IPS-15b (cell line): Measurements from ENCODE around the gene RAET1G.
"Not testable (repeated sequence)": the region's sequence is repeated elsewhere in the genome, so short reads cannot be mapped to it uniquely, and the experiment has no call there.

Experiments
- H3K27me3 ChIP-seq: one replicate; pipeline ENCODE4 v1.6.1; 2013; ENCODE audit warnings: low read length; ENCODE audit not compliant: control insufficient read depth, insufficient read depth
- H3K36me3 ChIP-seq: one replicate; pipeline ENCODE4 v1.6.1; 2013; ENCODE audit warnings: low read length; ENCODE audit not compliant: control insufficient read depth, insufficient read depth
- H3K4me1 ChIP-seq: one replicate; pipeline ENCODE4 v1.6.1; 2013; ENCODE audit warnings: mild to moderate bottlenecking, low read length; ENCODE audit not compliant: control insufficient read depth, insufficient read depth
- H3K4me3 ChIP-seq: one replicate; pipeline ENCODE4 v1.5.1; 2013; ENCODE audit warnings: low read depth, low read length
- H3K9ac ChIP-seq: one replicate; pipeline ENCODE4 v1.6.1; 2013; ENCODE audit warnings: low read depth, mild to moderate bottlenecking, low read length
- H3K9me3 ChIP-seq: one replicate; pipeline ENCODE4 v1.6.1; 2013; ENCODE audit warnings: mild to moderate bottlenecking, low read length; ENCODE audit not compliant: control insufficient read depth, insufficient read depth

The RAET1G gene

GRCh38 chr6:149896491-149896890, 26.4 kb downstream of the RAET1G start:
- no peaks in the 10 kb centered on the region for H3K36me3 ChIP-seq
- no peak overlapping the region for H3K9ac ChIP-seq
- H3K9me3 ChIP-seq, result no peaks in the 10 kb centered on the region
- no peak overlapping the region for H3K4me3 ChIP-seq
- peaks cover 2% of the 10 kb centered on the region for H3K4me1 ChIP-seq
- H3K27me3 ChIP-seq, result no peaks in the 10 kb centered on the region

GRCh38 chr6:149895833-149896271, 27.1 kb downstream of the RAET1G start:
- Histone ChIP-seq H3K4me1 (peaks cover 2% of the 10 kb centered on the region), H3K27me3 (no peaks in the 10 kb centered on the region), H3K4me3 (no peak overlapping the region), H3K9me3 (no peaks in the 10 kb centered on the region), H3K36me3 (no peaks in the 10 kb centered on the region), H3K9ac (no peak overlapping the region)

- H3K4me1 ChIP-seq, result peaks cover 2% of the 10 kb centered on the region
- no peaks in the 10 kb centered on the region for H3K27me3 ChIP-seq
- no peak overlapping the region for H3K9ac ChIP-seq
These were observed 27.8 kb downstream of the RAET1G start for GRCh38 chr6:149895048-149895590.

GRCh38 chr6:149891864-149892263, 31.1 kb downstream of the RAET1G start:
- not testable (repeated sequence) for H3K4me3 ChIP-seq, H3K36me3 ChIP-seq, H3K9ac ChIP-seq, H3K9me3 ChIP-seq, H3K4me1 ChIP-seq, H3K27me3 ChIP-seq

More at GRCh38 chr6:149895048-149895590, 27.8 kb downstream of the RAET1G start:
- Histone ChIP-seq H3K36me3 (no peaks in the 10 kb centered on the region), H3K4me3 (no peak overlapping the region), H3K9me3 (no peaks in the 10 kb centered on the region)

GRCh38 chr6:149891259-149891658, 31.7 kb downstream of the RAET1G start:
- no peaks in the 10 kb centered on the region for H3K27me3 ChIP-seq
- H3K4me1 ChIP-seq, result peaks cover 2% of the 10 kb centered on the region
- H3K36me3 ChIP-seq, result no peaks in the 10 kb centered on the region
- no peak overlapping the region for H3K9ac ChIP-seq
- no peaks in the 10 kb centered on the region for H3K9me3 ChIP-seq
- H3K4me3 ChIP-seq, result no peak overlapping the region

- peaks cover 2% of the 10 kb centered on the region for H3K4me1 ChIP-seq
- H3K27me3 ChIP-seq, result peaks cover under 1% of the 10 kb centered on the region
- H3K4me3 ChIP-seq, result no peak overlapping the region
- H3K9me3 ChIP-seq, result no peaks in the 10 kb centered on the region
- no peak overlapping the region for H3K9ac ChIP-seq
- H3K36me3 ChIP-seq, result no peaks in the 10 kb centered on the region
These were observed 32.3 kb downstream of the RAET1G start for GRCh38 chr6:149890629-149891045.

- Histone ChIP-seq H3K4me3 (no peak overlapping the region), H3K4me1 (no peaks in the 10 kb centered on the region), H3K9me3 (no peaks in the 10 kb centered on the region), H3K36me3 (no peaks in the 10 kb centered on the region), H3K27me3 (peaks cover 11% of the 10 kb centered on the region), H3K9ac (no peak overlapping the region)
These were observed 33.6 kb downstream of the RAET1G start for GRCh38 chr6:149889326-149889725.

- Histone ChIP-seq H3K27me3 (peaks cover 16% of the 10 kb centered on the region), H3K4me3 (no peak overlapping the region), H3K4me1 (no peaks in the 10 kb centered on the region), H3K9ac (no peak overlapping the region), H3K9me3 (no peaks in the 10 kb centered on the region), H3K36me3 (no peaks in the 10 kb centered on the region)
These were observed 34.3 kb downstream of the RAET1G start for GRCh38 chr6:149888659-149889058.

- no peaks in the 10 kb centered on the region for H3K4me1 ChIP-seq
- peaks cover 17% of the 10 kb centered on the region for H3K27me3 ChIP-seq
- no peak overlapping the region for H3K4me3 ChIP-seq
- H3K36me3 ChIP-seq, result no peaks in the 10 kb centered on the region
- H3K9ac ChIP-seq, result no peak overlapping the region
- H3K9me3 ChIP-seq, result no peaks in the 10 kb centered on the region
These were observed 34.8 kb downstream of the RAET1G start for GRCh38 chr6:149888093-149888492.

GRCh38 chr6:149887343-149887742, 35.6 kb downstream of the RAET1G start:
- H3K36me3 ChIP-seq, result no peaks in the 10 kb centered on the region
- no peaks in the 10 kb centered on the region for H3K9me3 ChIP-seq
- no peak overlapping the region for H3K4me3 ChIP-seq
- no peaks in the 10 kb centered on the region for H3K4me1 ChIP-seq
- H3K27me3 ChIP-seq, result peaks cover 17% of the 10 kb centered on the region
- H3K9ac ChIP-seq, result no peak overlapping the region

- H3K9ac ChIP-seq, result no peak overlapping the region
- no peaks in the 10 kb centered on the region for H3K36me3 ChIP-seq
- no peaks in the 10 kb centered on the region for H3K9me3 ChIP-seq
- no peak overlapping the region for H3K4me3 ChIP-seq
- peaks cover 17% of the 10 kb centered on the region for H3K27me3 ChIP-seq
- no peaks in the 10 kb centered on the region for H3K4me1 ChIP-seq
These were observed 37.0 kb downstream of the RAET1G start for GRCh38 chr6:149885888-149886287.

- Histone ChIP-seq H3K9ac (no peak overlapping the region), H3K27me3 (peaks cover 17% of the 10 kb centered on the region)
These were observed 38.3 kb downstream of the RAET1G start for GRCh38 chr6:149884617-149885016.

More at GRCh38 chr6:149884617-149885016, 38.3 kb downstream of the RAET1G start:
- H3K9me3 ChIP-seq, result no peaks in the 10 kb centered on the region
- no peaks in the 10 kb centered on the region for H3K4me1 ChIP-seq
- no peak overlapping the region for H3K4me3 ChIP-seq
- no peaks in the 10 kb centered on the region for H3K36me3 ChIP-seq
